Esophagus muscularis mucosa (tissue), 4 donors: ENCODE results near the gene CDCA7. TPM values are rescaled to one million over a fixed set of nuclear protein-coding genes. Genes with fewer than 3 reads are reported as not detected.

Experiments
- DNase-seq: peaks from one replicate; pipeline ENCODE4 v3.0.0-alpha.2; 2017; ENCODE audit errors: extremely low spot score
- H3K27ac ChIP-seq, 4 donors: fragments of 200-600 bp; sonication (generic); replicated peaks in 1 of 4; 1 replicate in 3 of 4; 2 replicates in 1 of 4; pipeline ENCODE4 v1.5.1; 2016 to 2019; ENCODE audit warnings: mild to moderate bottlenecking in 1 of 4
- H3K27me3 ChIP-seq, 4 donors: fragments of 200-600 bp; sonication (generic); one replicate each; pipeline versions ENCODE4 v1.5.1 to v1.6.0; 2016 to 2019
- H3K36me3 ChIP-seq, 4 donors: fragments of 200-600 bp; sonication (generic); one replicate each; pipeline ENCODE4 v1.5.1; 2016 to 2019
- H3K4me1 ChIP-seq, 4 donors: fragments of 200-600 bp; sonication (generic); one replicate each; pipeline ENCODE4 v1.5.1; 2016 to 2019
- H3K4me3 ChIP-seq, 4 donors: fragments of 200-600 bp; sonication (generic); 1 replicate in 2 of 4; 2 replicates in 2 of 4; pipeline ENCODE4 v1.5.1; 2016 to 2019; ENCODE audit warnings: mild to moderate bottlenecking in 4 of 4, moderate library complexity in 1 of 4
- H3K9me3 ChIP-seq, 4 donors: fragments of 200-600 bp; sonication (generic); 1 replicate in 3 of 4; 2 replicates in 1 of 4; pipeline ENCODE4 v1.5.1; 2016 to 2019
- CTCF ChIP-seq, 3 experiments: fragments of 200-600 bp in 2 of 3; fragments of 450-650 bp in 1 of 3; sonication (generic) in 2 of 3; IDR thresholded peaks; one replicate each; pipeline ENCODE4 v1.5.1; 2017 to 2019; ENCODE audit warnings: antibody characterized with exemption in 3 of 3, mild to moderate bottlenecking in 2 of 3, moderate library complexity in 1 of 3
- EP300 ChIP-seq: sonication (generic); formaldehyde crosslinking; IDR thresholded peaks from one replicate; pipeline ENCODE4 v1.6.1; 2017; ENCODE audit warnings: antibody characterized with exemption
- POLR2A ChIP-seq: fragments of 450-650 bp; IDR thresholded peaks from one replicate; pipeline ENCODE4 v1.6.1; 2017; ENCODE audit warnings: antibody characterized with exemption, moderate library complexity, mild to moderate bottlenecking, low read depth
- POLR2AphosphoS5 ChIP-seq, 2 donors: sonication (generic); formaldehyde crosslinking; IDR thresholded peaks; one replicate each; pipeline ENCODE4 v1.6.1; 2017; ENCODE audit warnings: antibody characterized with exemption in 2 of 2
- WGBS: methylation state at CpG from one replicate; pipeline ENCODE4 v1.1.5; 2018; 5-methylcytosine and 5-hydroxymethylcytosine counted together
- intact Hi-C: fragments of 100-400 bp; cut with DNase I; formaldehyde crosslinking; loops from one replicate; pipeline ENCODE4 v1.15.1; 2023
- total RNA-seq, 4 donors: library from RNA; depleted of rRNA; stranded (reverse); fragments of >200 nt; gene quantifications; one replicate each; pipeline versions ENCODE4 v1.1.0 to v1.2.1, GENCODE V29; 2016

CDCA7 gene
- total RNA-seq, 4 donors from 2014 or later, result 0.42 to 3.1 (median 1.2) TPM

DNA sequence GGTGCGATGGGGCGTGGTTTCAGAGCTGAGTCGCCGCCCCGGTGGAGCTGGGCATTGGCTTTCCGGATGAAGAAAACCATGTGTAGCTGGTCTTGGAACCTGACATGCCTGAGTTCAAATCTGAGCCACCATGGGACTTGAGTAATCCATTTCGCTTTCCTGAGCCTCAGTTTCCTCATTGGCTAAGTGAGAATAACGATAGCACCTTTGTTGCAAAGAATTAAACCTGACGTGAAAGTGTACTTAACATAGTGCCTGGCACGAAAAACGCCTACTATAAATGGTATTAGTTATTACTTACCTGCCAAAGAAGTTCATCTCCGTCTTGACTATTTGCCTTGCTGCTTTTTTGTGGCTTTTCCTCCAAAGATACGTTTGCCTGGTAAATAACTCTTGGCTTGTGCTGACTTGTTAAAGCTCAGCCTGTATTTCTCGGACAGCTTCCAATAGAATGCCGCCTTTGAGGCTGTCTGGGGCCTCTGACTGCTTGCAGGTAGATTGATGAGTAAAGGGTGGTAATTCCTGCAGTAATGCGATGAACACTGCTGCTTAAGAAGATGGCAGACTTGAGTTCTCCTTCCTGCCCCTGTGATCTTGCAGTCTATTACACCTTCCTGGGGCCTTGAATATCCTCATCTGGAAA, 1.3 kb downstream of the CDCA7 start:
- H3K4me1 ChIP-seq, result peaks cover 7 to 26% (median 24%) of the 10 kb centered on the region in 4 donors
- H3K27ac ChIP-seq, result peak overlapping the region in 2 of 4 donors; percentile 76 to 79
- WGBS, result 28% methylated on average over 16 of the region's 16 CpGs
- H3K4me3 ChIP-seq, result peak overlapping the region; percentile 61 to 73 (median 68)
- intact Hi-C loops, result no loop called here
- no peaks in the 10 kb centered on the region for H3K36me3 ChIP-seq
- TF ChIP-seq POLR2A, result no peak
- TF ChIP-seq POLR2AphosphoS5 (IDR thresholded peaks at IDR 0.05), result no peak
- TF ChIP-seq EP300, result no peak
- no peak for TF ChIP-seq CTCF (IDR thresholded peaks at IDR 0.05)
- H3K27me3 ChIP-seq, result peaks cover 0 to 53% (median 17%) of the 10 kb centered on the region in 4 donors
- no peak for DNase-seq
- no peaks in the 10 kb centered on the region for H3K9me3 ChIP-seq

- Histone ChIP-seq H3K27me3 (peaks cover 0 to 41% (median 16%) of the 10 kb centered on the region in 4 donors), H3K4me1 (peaks cover 7 to 26% (median 24%) of the 10 kb centered on the region in 4 donors), H3K36me3 (no peaks in the 10 kb centered on the region), H3K4me3 (no peak overlapping the region), H3K27ac (no peak overlapping the region), H3K9me3 (no peaks in the 10 kb centered on the region)
- no peak for DNase-seq
- WGBS, result 73% methylated on average over 3 of the region's 3 CpGs
- intact Hi-C loops, result no loop called here
- TF ChIP-seq EP300 (no peak), POLR2A (no peak), CTCF (IDR thresholded peaks at IDR 0.05) (no peak), POLR2AphosphoS5 (IDR thresholded peaks at IDR 0.05) (no peak)
Measured at GRCh38 chr2:173357346-173357745, 2.7 kb downstream of the CDCA7 start.

DNA sequence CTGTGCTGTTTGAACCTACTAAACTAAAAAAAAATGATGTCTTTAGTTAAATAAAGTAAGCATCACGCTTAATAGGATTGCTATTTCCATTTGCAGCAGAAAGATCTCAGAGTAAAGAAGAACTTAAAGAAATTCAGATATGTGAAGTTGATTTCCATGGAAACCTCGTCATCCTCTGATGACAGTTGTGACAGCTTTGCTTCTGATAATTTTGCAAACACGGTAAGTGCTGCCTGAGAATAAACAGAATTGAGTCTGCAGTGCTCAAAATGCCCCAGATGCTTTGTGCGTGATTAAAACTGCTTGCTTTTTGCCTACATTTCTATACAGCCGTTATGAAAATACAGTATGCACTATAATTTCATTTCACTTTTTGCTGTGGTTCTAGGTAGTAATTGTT, 3.9 kb downstream of the CDCA7 start:
- peaks cover 7 to 26% (median 24%) of the 10 kb centered on the region in 4 donors for H3K4me1 ChIP-seq
- H3K4me3 ChIP-seq, result no peak overlapping the region
- no peaks in the 10 kb centered on the region for H3K9me3 ChIP-seq
- no peak for DNase-seq
- WGBS, result 84% methylated on average over 5 of the region's 5 CpGs
- TF ChIP-seq POLR2A (no peak), POLR2AphosphoS5 (IDR thresholded peaks at IDR 0.05) (no peak), EP300 (no peak), CTCF (IDR thresholded peaks at IDR 0.05) (no peak)
- H3K27ac ChIP-seq, result no peak overlapping the region
- H3K27me3 ChIP-seq, result peaks cover 0 to 29% (median 10%) of the 10 kb centered on the region in 4 donors
- H3K36me3 ChIP-seq, result no peaks in the 10 kb centered on the region
- intact Hi-C loops, result no loop called here

DNA sequence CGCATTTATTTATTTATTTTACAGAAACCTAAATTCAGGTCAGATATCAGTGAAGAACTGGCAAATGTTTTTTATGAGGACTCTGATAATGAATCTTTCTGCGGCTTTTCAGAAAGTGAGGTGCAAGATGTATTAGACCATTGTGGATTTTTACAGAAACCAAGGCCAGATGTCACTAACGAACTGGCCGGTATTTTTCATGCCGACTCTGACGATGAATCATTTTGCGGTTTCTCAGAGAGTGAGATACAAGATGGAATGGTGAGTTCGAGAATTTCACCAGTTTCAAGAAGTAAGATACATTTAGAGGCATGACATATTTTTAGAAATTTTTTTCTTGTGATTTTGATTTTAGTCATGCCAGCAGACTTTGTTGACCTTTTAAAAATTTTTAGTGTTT, 4.6 kb downstream of the CDCA7 start:
- intact Hi-C loops, result no loop called here
- TF ChIP-seq CTCF (IDR thresholded peaks at IDR 0.05), result no peak
- no peak for TF ChIP-seq POLR2A
- no peak for TF ChIP-seq EP300
- TF ChIP-seq POLR2AphosphoS5 (IDR thresholded peaks at IDR 0.05), result no peak
- Histone ChIP-seq H3K36me3 (no peaks in the 10 kb centered on the region), H3K4me1 (peaks cover 7 to 22% (median 19%) of the 10 kb centered on the region in 4 donors), H3K27ac (no peak overlapping the region), H3K27me3 (peaks cover 0 to 22% (median 8%) of the 10 kb centered on the region in 4 donors), H3K4me3 (no peak overlapping the region), H3K9me3 (no peaks in the 10 kb centered on the region)
- WGBS, result 92% methylated on average over 8 of the region's 8 CpGs
- no peak for DNase-seq
